Measurements from ENCODE around the gene MRPS35.
"Not testable (repeated sequence)": the region's sequence is repeated elsewhere in the genome, so short reads cannot be mapped to it uniquely, and the experiment has no call there.

MRPS35 gene

GRCh38 chr12:27709212-27709931 lies 1.3 kb upstream of the MRPS35 start:
- no peak for DNase-seq

- no peak for DNase-seq
These were observed 570 bp upstream of the MRPS35 start for GRCh38 chr12:27709932-27710591.

- DNase-seq = no peak
These were observed 668 bp downstream of the MRPS35 start for GRCh38 chr12:27711317-27711682.

- no peak for DNase-seq
These were observed 1.3 kb downstream of the MRPS35 start for GRCh38 chr12:27711967-27712366.

GRCh38 chr12:27723212-27723611 lies 12.6 kb downstream of the MRPS35 start:
- DNase-seq = no peak

GRCh38 chr12:27730097-27730588 lies 19.5 kb downstream of the MRPS35 start:
- no peak for DNase-seq

GRCh38 chr12:27732281-27732680 lies 21.6 kb downstream of the MRPS35 start:
- no peak for DNase-seq

- DNase-seq = no peak
These were observed 22.5 kb downstream of the MRPS35 start for GRCh38 chr12:27733052-27733656.

- no peak for DNase-seq
These were observed 23.2 kb downstream of the MRPS35 start for GRCh38 chr12:27733791-27734190.

- not testable (repeated sequence) for DNase-seq
These were observed 23.7 kb downstream of the MRPS35 start for GRCh38 chr12:27734321-27734720.

GRCh38 chr12:27743601-27744000 lies 33.0 kb downstream of the MRPS35 start:
- no peak for DNase-seq

- DNase-seq = not testable (repeated sequence)
These were observed 35.1 kb downstream of the MRPS35 start for GRCh38 chr12:27745734-27746133.

GRCh38 chr12:27747111-27747820 lies 36.6 kb downstream of the MRPS35 start:
- DNase-seq = no peak

GRCh38 chr12:27751386-27752047 lies 40.9 kb downstream of the MRPS35 start:
- no peak for DNase-seq

- no peak for DNase-seq
These were observed 44.2 kb downstream of the MRPS35 start for GRCh38 chr12:27754795-27755194.

GRCh38 chr12:27756670-27757195 lies 46.1 kb downstream of the MRPS35 start:
- DNase-seq = no peak

GRCh38 chr12:27762757-27763156 lies 52.1 kb downstream of the MRPS35 start:
- DNase-seq = no peak

- no peak for DNase-seq
These were observed 56.0 kb downstream of the MRPS35 start for GRCh38 chr12:27766587-27766986.

GRCh38 chr12:27769142-27769673 lies 58.6 kb downstream of the MRPS35 start:
- DNase-seq = no peak

GRCh38 chr12:27771481-27772327 lies 61.1 kb downstream of the MRPS35 start:
- DNase-seq = no peak

- no peak for DNase-seq
These were observed 61.9 kb downstream of the MRPS35 start for GRCh38 chr12:27772328-27773049.
